Type B pancreatic cell (in vitro differentiated cells): ENCODE data around the gene ATAD3A. TPM values are rescaled to one million over a fixed set of nuclear protein-coding genes. Genes with fewer than 3 reads are reported as not detected.
"Not testable (repeated sequence)": the region's sequence is repeated elsewhere in the genome, so short reads cannot be mapped to it uniquely, and the experiment has no call there.

Experiments
- DNase-seq: peaks from one replicate; pipeline ENCODE4 v3.0.0; 2021; ENCODE audit warnings: mixed read lengths; ENCODE audit not compliant: unreplicated experiment; ENCODE audit errors: extremely low spot score
- H3K27ac Mint-ChIP-seq: 2 replicates; pipeline ENCODE4 v1.8.0; 2021; ENCODE audit warnings: mild to moderate bottlenecking, mixed read lengths
- H3K27me3 Mint-ChIP-seq: 2 replicates; pipeline ENCODE4 v1.8.0; 2021; ENCODE audit warnings: mixed read lengths
- H3K36me3 Mint-ChIP-seq: 2 replicates; pipeline ENCODE4 v1.8.0; 2021; ENCODE audit warnings: mixed read lengths
- H3K4me1 Mint-ChIP-seq: one replicate; pipeline ENCODE4 v1.8.0; 2021; ENCODE audit warnings: mixed read lengths; ENCODE audit not compliant: unreplicated experiment
- H3K4me3 Mint-ChIP-seq: 2 replicates; pipeline ENCODE4 v1.8.0; 2021; ENCODE audit warnings: mild to moderate bottlenecking, mixed read lengths
- H3K9me3 Mint-ChIP-seq: 2 replicates; pipeline ENCODE4 v1.8.0; 2021; ENCODE audit warnings: mixed read lengths
- total RNA-seq: library from RNA; stranded (reverse); gene quantifications from 2 replicates; pipeline ENCODE4 v1.2.1, GENCODE V29; 2021; ENCODE audit warnings: low replicate concordance
- TF ChIP-seq, protein P1 (sequence below): fragments of 200-600 bp; sonication (generic); conservative IDR thresholded peaks from 2 replicates; pipeline ENCODE4 v1.5.0; 2021; ENCODE audit warnings: antibody characterized with exemption, mild to moderate bottlenecking

The ATAD3A gene
- total RNA-seq, 1 donor from 2014 or later: 39.8 TPM

- peaks cover 12% of the 10 kb centered on the region for H3K36me3 Mint-ChIP-seq
- no peak for DNase-seq
- H3K27ac Mint-ChIP-seq: no peak overlapping the region
- H3K9me3 Mint-ChIP-seq: peaks cover 5% of the 10 kb centered on the region
- no peaks in the 10 kb centered on the region for H3K27me3 Mint-ChIP-seq
- TF ChIP-seq, protein P1, sequence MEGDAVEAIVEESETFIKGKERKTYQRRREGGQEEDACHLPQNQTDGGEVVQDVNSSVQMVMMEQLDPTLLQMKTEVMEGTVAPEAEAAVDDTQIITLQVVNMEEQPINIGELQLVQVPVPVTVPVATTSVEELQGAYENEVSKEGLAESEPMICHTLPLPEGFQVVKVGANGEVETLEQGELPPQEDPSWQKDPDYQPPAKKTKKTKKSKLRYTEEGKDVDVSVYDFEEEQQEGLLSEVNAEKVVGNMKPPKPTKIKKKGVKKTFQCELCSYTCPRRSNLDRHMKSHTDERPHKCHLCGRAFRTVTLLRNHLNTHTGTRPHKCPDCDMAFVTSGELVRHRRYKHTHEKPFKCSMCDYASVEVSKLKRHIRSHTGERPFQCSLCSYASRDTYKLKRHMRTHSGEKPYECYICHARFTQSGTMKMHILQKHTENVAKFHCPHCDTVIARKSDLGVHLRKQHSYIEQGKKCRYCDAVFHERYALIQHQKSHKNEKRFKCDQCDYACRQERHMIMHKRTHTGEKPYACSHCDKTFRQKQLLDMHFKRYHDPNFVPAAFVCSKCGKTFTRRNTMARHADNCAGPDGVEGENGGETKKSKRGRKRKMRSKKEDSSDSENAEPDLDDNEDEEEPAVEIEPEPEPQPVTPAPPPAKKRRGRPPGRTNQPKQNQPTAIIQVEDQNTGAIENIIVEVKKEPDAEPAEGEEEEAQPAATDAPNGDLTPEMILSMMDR: no peak
- H3K4me1 Mint-ChIP-seq: no peaks in the 10 kb centered on the region
- H3K4me3 Mint-ChIP-seq: no peak overlapping the region
Observed at GRCh38 chr1:1527092-1527816, 15.3 kb downstream of the ATAD3A start.

DNA sequence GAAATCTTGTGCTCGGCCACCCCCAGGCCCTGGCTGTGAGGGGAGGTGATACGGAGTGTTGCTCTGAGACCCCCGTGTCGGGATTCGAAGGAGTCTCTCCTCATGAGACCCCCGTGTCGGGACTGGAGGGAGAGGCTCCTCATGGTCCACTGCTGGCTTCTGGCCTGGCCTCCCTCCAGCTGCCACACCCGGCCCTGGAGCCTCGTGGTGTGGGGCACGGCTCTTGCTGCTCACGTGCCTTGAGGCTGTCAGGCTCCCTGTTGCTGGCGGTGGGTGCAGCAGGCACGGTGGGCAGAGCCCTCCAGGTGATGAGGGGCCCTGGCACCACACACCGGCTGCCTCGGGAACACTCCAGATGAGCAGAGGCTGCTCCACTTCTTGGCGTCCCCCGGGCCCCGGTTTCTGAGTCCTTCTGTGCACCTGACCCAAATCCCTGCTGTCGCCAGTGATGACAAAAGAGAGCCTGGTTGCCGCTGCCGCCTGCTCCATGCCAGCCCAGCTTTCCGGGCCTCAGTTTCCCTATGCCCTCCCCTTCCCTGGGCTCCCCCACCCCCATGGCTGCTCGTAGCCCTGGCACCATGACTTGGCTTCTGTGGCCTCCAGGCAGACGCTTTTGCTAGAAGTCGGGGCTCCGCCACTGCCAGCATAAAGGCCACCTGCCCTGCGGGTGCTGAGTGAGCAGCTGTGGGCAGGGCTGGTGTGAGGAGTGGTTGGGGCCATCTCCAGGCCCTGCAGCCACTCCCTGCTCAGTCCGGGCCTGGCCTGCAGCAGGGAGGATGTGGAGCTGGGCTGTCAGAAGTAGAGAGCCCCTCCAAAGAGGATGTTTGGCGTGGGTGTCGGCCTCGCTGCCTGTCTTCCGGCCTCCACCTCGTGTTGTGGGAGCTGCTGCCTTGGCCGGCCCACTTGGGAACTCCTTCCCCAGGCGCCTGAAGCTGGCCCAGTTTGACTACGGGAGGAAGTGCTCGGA lies 16.6 kb downstream of the ATAD3A start:
- DNase-seq: no peak
- Mint-ChIP-seq H3K4me3 (no peak overlapping the region), H3K36me3 (peaks cover 13% of the 10 kb centered on the region), H3K27ac (no peak overlapping the region), H3K27me3 (no peaks in the 10 kb centered on the region), H3K4me1 (no peaks in the 10 kb centered on the region), H3K9me3 (peaks cover 5% of the 10 kb centered on the region)
- TF ChIP-seq, protein P1: no peak

GRCh38 chr1:1529321-1529720 lies 17.4 kb downstream of the ATAD3A start:
- Mint-ChIP-seq H3K4me1 (no peaks in the 10 kb centered on the region), H3K27me3 (no peaks in the 10 kb centered on the region), H3K36me3 (peaks cover 13% of the 10 kb centered on the region), H3K27ac (no peak overlapping the region), H3K9me3 (peaks cover 5% of the 10 kb centered on the region), H3K4me3 (no peak overlapping the region)
- no peak for DNase-seq
- TF ChIP-seq, protein P1: no peak

- Mint-ChIP-seq H3K27ac (no peak overlapping the region), H3K4me1 (no peaks in the 10 kb centered on the region), H3K36me3 (peaks cover 13% of the 10 kb centered on the region), H3K9me3 (peaks cover 5% of the 10 kb centered on the region), H3K4me3 (no peak overlapping the region), H3K27me3 (no peaks in the 10 kb centered on the region)
- TF ChIP-seq, protein P1: no peak
- no peak for DNase-seq
Observed at GRCh38 chr1:1529936-1530335, 18.0 kb downstream of the ATAD3A start.

- peaks cover 13% of the 10 kb centered on the region for H3K36me3 Mint-ChIP-seq
- H3K27ac Mint-ChIP-seq: no peak overlapping the region
- H3K4me3 Mint-ChIP-seq: no peak overlapping the region
- H3K27me3 Mint-ChIP-seq: no peaks in the 10 kb centered on the region
- peaks cover 5% of the 10 kb centered on the region for H3K9me3 Mint-ChIP-seq
- no peak for DNase-seq
- no peaks in the 10 kb centered on the region for H3K4me1 Mint-ChIP-seq
- TF ChIP-seq, protein P1: no peak
Observed at GRCh38 chr1:1531947-1532346, 20.0 kb downstream of the ATAD3A start.

- H3K4me3 Mint-ChIP-seq, H3K9me3 Mint-ChIP-seq, H3K4me1 Mint-ChIP-seq, H3K27me3 Mint-ChIP-seq, DNase-seq, H3K27ac Mint-ChIP-seq: not testable (repeated sequence)
- peaks cover 13% of the 10 kb centered on the region for H3K36me3 Mint-ChIP-seq
Observed at GRCh38 chr1:1533176-1533893, 21.4 kb downstream of the ATAD3A start.

GRCh38 chr1:1533894-1534291 lies 21.9 kb downstream of the ATAD3A start:
- not testable (repeated sequence) for H3K27ac Mint-ChIP-seq, H3K4me3 Mint-ChIP-seq, H3K4me1 Mint-ChIP-seq, H3K27me3 Mint-ChIP-seq, DNase-seq, H3K9me3 Mint-ChIP-seq
- peaks cover 13% of the 10 kb centered on the region for H3K36me3 Mint-ChIP-seq
